H1 (cell line): ENCODE results near the gene NFKBIL1.

Experiments
- CHD7 ChIP-seq: fragments of 300-600 bp; sonication (generic); IDR thresholded peaks from 2 replicates; pipeline ENCODE4 v1.7.1; 2012; ENCODE audit warnings: low read length, moderate library complexity, mild to moderate bottlenecking, inconsistent platforms; ENCODE audit not compliant: insufficient replicate concordance
- CTCF ChIP-seq, 3 experiments: IDR thresholded peaks; 1 replicate in 2 of 3; 2 replicates in 1 of 3; pipeline versions ENCODE4 v1.5.1 to v1.6.1; 2011; ENCODE audit warnings: low read length in 3 of 3, mild to moderate bottlenecking in 3 of 3, inconsistent platforms in 2 of 3, low read depth in 1 of 3, moderate library complexity in 1 of 3; ENCODE audit not compliant: insufficient read depth in 1 of 3; ENCODE audit errors: control extremely low read depth in 1 of 3
- EP300 ChIP-seq, 2 experiments: IDR thresholded peaks; 1 replicate in 1 of 2; 2 replicates in 1 of 2; pipeline ENCODE4 v1.6.1; 2011 to 2012; ENCODE audit warnings: low read depth in 2 of 2, low read length in 2 of 2, mild to moderate bottlenecking in 2 of 2, borderline replicate concordance in 1 of 2, inconsistent platforms in 1 of 2, moderate library complexity in 1 of 2
- EZH2 ChIP-seq: fragments of 200-600 bp; sonication (generic); IDR thresholded peaks from 2 replicates; pipeline ENCODE4 v1.7.1; 2012; ENCODE audit warnings: low read depth, mild to moderate bottlenecking, moderate library complexity, low read length, inconsistent platforms; ENCODE audit not compliant: severe bottlenecking
- GABPA ChIP-seq: IDR thresholded peaks from 2 replicates; pipeline ENCODE4 v1.6.1; 2011; ENCODE audit warnings: mild to moderate bottlenecking, low read length, moderate library complexity, borderline replicate concordance; ENCODE audit not compliant: insufficient read depth
- JUN ChIP-seq: IDR thresholded peaks from 2 replicates; pipeline ENCODE4 v1.6.1; 2011; ENCODE audit warnings: low read depth, mild to moderate bottlenecking, improper control_type of control experiment, low read length
- MAX ChIP-seq: IDR thresholded peaks from 2 replicates; pipeline ENCODE4 v1.6.1; 2012; ENCODE audit warnings: inconsistent platforms
- NANOG ChIP-seq: IDR thresholded peaks from 2 replicates; pipeline ENCODE4 v1.6.1; 2011; ENCODE audit warnings: low read length, low read depth, mild to moderate bottlenecking, inconsistent platforms; ENCODE audit not compliant: insufficient read depth, poor library complexity, severe bottlenecking
- PHF8 ChIP-seq: fragments of 200-600 bp; sonication (generic); conservative IDR thresholded peaks from 2 replicates; pipeline ENCODE4 v1.7.1; 2012; ENCODE audit warnings: low read depth, mild to moderate bottlenecking, inconsistent platforms, low read length, moderate library complexity
- POLR2A ChIP-seq, 2 experiments: IDR thresholded peaks; 1 replicate in 1 of 2; 2 replicates in 1 of 2; pipeline ENCODE4 v1.6.1; 2011; ENCODE audit warnings: low read depth in 2 of 2, low read length in 2 of 2, mild to moderate bottlenecking in 2 of 2; ENCODE audit errors: control extremely low read depth in 1 of 2
- POLR2AphosphoS5 ChIP-seq: IDR thresholded peaks from 2 replicates; pipeline ENCODE4 v1.6.1; 2011; ENCODE audit warnings: low read depth, low read length
- RAD21 ChIP-seq, 2 experiments: IDR thresholded peaks in 1 of 2; conservative IDR thresholded peaks in 1 of 2; 2 replicates each; pipeline ENCODE4 v1.6.1; 2011; ENCODE audit warnings: low read depth in 2 of 2, low read length in 2 of 2, improper control_type of control experiment in 1 of 2, inconsistent platforms in 1 of 2, mild to moderate bottlenecking in 1 of 2, moderate library complexity in 1 of 2
- SIN3A ChIP-seq, 2 experiments: IDR thresholded peaks in 1 of 2; conservative IDR thresholded peaks in 1 of 2; 2 replicates each; pipeline ENCODE4 v1.6.1; 2011 to 2012; ENCODE audit warnings: low read length in 2 of 2, improper control_type of control experiment in 1 of 2, low read depth in 1 of 2, mild to moderate bottlenecking in 1 of 2
- YY1 ChIP-seq: IDR thresholded peaks from 2 replicates; pipeline ENCODE4 v1.6.1; 2011; ENCODE audit warnings: low read depth, mild to moderate bottlenecking, low read length

GRCh38 chr6:31510007-31510406 is 37.4 kb upstream of the NFKBIL1 start:
- TF ChIP-seq NANOG (no peak), RAD21 (IDR thresholded peaks at IDR 0.05 in 1 of 2, conservative IDR thresholded peaks at IDR 0.05 in 1 of 2; ENCODE audit: low read depth in 2 of 2, low read length in 2 of 2) (no peak), PHF8 (no peak), CTCF (IDR thresholded peaks at IDR 0.05; ENCODE audit: control extremely low read depth in 1 of 3, insufficient read depth in 1 of 3, low read depth in 1 of 3, low read length in 3 of 3) (no peak), EP300 (IDR thresholded peaks at IDR 0.05; ENCODE audit: borderline replicate concordance in 1 of 2, low read depth in 2 of 2, low read length in 2 of 2) (no peak), SIN3A (conservative IDR thresholded peaks at IDR 0.05 in 1 of 2, IDR thresholded peaks at IDR 0.05 in 1 of 2; ENCODE audit: low read depth in 1 of 2, low read length in 2 of 2) (no peak), CHD7 (no peak), GABPA (no peak), POLR2A (IDR thresholded peaks at IDR 0.05; ENCODE audit: control extremely low read depth in 1 of 2, low read depth in 2 of 2, low read length in 2 of 2) (no peak), POLR2AphosphoS5 (no peak), YY1 (no peak), MAX (no peak), JUN (no peak), EZH2 (no peak)
